ENCODE measurements around the gene TRIM42.

The TRIM42 gene

GRCh38 chr3:140731440-140732119 is 53.7 kb downstream of the TRIM42 start:
- H3K4me3 ChIP-seq (ENCODE audit: low read depth, low read length): no peak overlapping the region
- H3K4me1 ChIP-seq (ENCODE audit: control insufficient read depth, insufficient read depth, low read length): peaks cover 13% of the 10 kb centered on the region; the same call in 1 of the 2 replicates
- no peaks in the 10 kb centered on the region for H3K36me3 ChIP-seq (ENCODE audit: control insufficient read depth, insufficient read depth, low read length)
- H3K9me3 ChIP-seq (ENCODE audit: control insufficient read depth, insufficient read depth, low read depth, low read length): no peaks in the 10 kb centered on the region
- H3K27ac ChIP-seq (ENCODE audit: low read depth, low read length): no peak overlapping the region
- H3K9ac ChIP-seq (ENCODE audit: low read length): no peak overlapping the region
- no peaks in the 10 kb centered on the region for H3K27me3 ChIP-seq (ENCODE audit: control insufficient read depth, insufficient read depth, low read length)

- Histone ChIP-seq H3K27me3 (ENCODE audit: control insufficient read depth, insufficient read depth, low read length) (no peaks in the 10 kb centered on the region), H3K9me3 (ENCODE audit: control insufficient read depth, insufficient read depth, low read depth, low read length) (no peaks in the 10 kb centered on the region), H3K9ac (ENCODE audit: low read length) (no peak overlapping the region), H3K36me3 (ENCODE audit: control insufficient read depth, insufficient read depth, low read length) (no peaks in the 10 kb centered on the region), H3K27ac (ENCODE audit: low read depth, low read length) (no peak overlapping the region), H3K4me1 (ENCODE audit: control insufficient read depth, insufficient read depth, low read length) (0 out of 2 replicates have a peak, but pooled peaks cover 3% of the 10 kb centered on the region), H3K4me3 (ENCODE audit: low read depth, low read length) (no peak overlapping the region)
Measured at GRCh38 chr3:140733623-140734022, 55.8 kb downstream of the TRIM42 start.

GRCh38 chr3:140736863-140737460 is 59.1 kb downstream of the TRIM42 start:
- Histone ChIP-seq H3K36me3 (ENCODE audit: control insufficient read depth, insufficient read depth, low read length) (no peaks in the 10 kb centered on the region), H3K27ac (ENCODE audit: low read depth, low read length) (no peak overlapping the region), H3K9me3 (ENCODE audit: control insufficient read depth, insufficient read depth, low read depth, low read length) (no peaks in the 10 kb centered on the region), H3K27me3 (ENCODE audit: control insufficient read depth, insufficient read depth, low read length) (0 out of 2 replicates have a peak, but pooled peaks cover 4% of the 10 kb centered on the region), H3K4me1 (ENCODE audit: control insufficient read depth, insufficient read depth, low read length) (0 out of 2 replicates have a peak, but pooled peaks cover 3% of the 10 kb centered on the region), H3K9ac (ENCODE audit: low read length) (no peak overlapping the region), H3K4me3 (ENCODE audit: low read depth, low read length) (no peak overlapping the region)

GRCh38 chr3:140742116-140742515 is 64.3 kb downstream of the TRIM42 start:
- Histone ChIP-seq H3K36me3 (ENCODE audit: control insufficient read depth, insufficient read depth, low read length) (no peaks in the 10 kb centered on the region), H3K4me3 (ENCODE audit: low read depth, low read length) (no peak overlapping the region), H3K27me3 (ENCODE audit: control insufficient read depth, insufficient read depth, low read length) (peaks cover 7% of the 10 kb centered on the region; the same call in 1 of the 2 replicates), H3K4me1 (ENCODE audit: control insufficient read depth, insufficient read depth, low read length) (0 out of 2 replicates have a peak, but pooled peaks cover 3% of the 10 kb centered on the region), H3K9me3 (ENCODE audit: control insufficient read depth, insufficient read depth, low read depth, low read length) (no peaks in the 10 kb centered on the region), H3K9ac (ENCODE audit: low read length) (no peak overlapping the region), H3K27ac (ENCODE audit: low read depth, low read length) (no peak overlapping the region)

- Histone ChIP-seq H3K36me3 (ENCODE audit: control insufficient read depth, insufficient read depth, low read length) (no peaks in the 10 kb centered on the region), H3K4me1 (ENCODE audit: control insufficient read depth, insufficient read depth, low read length) (no peaks in the 10 kb centered on the region), H3K9ac (ENCODE audit: low read length) (no peak overlapping the region), H3K27ac (ENCODE audit: low read depth, low read length) (no peak overlapping the region), H3K9me3 (ENCODE audit: control insufficient read depth, insufficient read depth, low read depth, low read length) (no peaks in the 10 kb centered on the region), H3K27me3 (ENCODE audit: control insufficient read depth, insufficient read depth, low read length) (peaks cover 20% of the 10 kb centered on the region; the same call in 1 of the 2 replicates), H3K4me3 (ENCODE audit: low read depth, low read length) (no peak overlapping the region)
Measured at GRCh38 chr3:140748171-140748570, 70.3 kb downstream of the TRIM42 start.

GRCh38 chr3:140748903-140749302 is 71.0 kb downstream of the TRIM42 start:
- H3K36me3 ChIP-seq (ENCODE audit: control insufficient read depth, insufficient read depth, low read length): no peaks in the 10 kb centered on the region
- no peak overlapping the region for H3K4me3 ChIP-seq (ENCODE audit: low read depth, low read length)
- H3K27me3 ChIP-seq (ENCODE audit: control insufficient read depth, insufficient read depth, low read length): peaks cover 20% of the 10 kb centered on the region; the same call in 1 of the 2 replicates
- H3K9me3 ChIP-seq (ENCODE audit: control insufficient read depth, insufficient read depth, low read depth, low read length): no peaks in the 10 kb centered on the region
- no peaks in the 10 kb centered on the region for H3K4me1 ChIP-seq (ENCODE audit: control insufficient read depth, insufficient read depth, low read length)
- H3K9ac ChIP-seq (ENCODE audit: low read length): no peak overlapping the region
- H3K27ac ChIP-seq (ENCODE audit: low read depth, low read length): no peak overlapping the region

Measured in HUES6 (cell line).